H1 (cell line): ENCODE data around the gene KCNK15. TPM values are rescaled to one million over a fixed set of nuclear protein-coding genes. Genes with fewer than 3 reads are reported as not detected.

Experiments used
- CTCF ChIA-PET: fragments of 300-600 bp; sonication (Branson Sonifier 250); formaldehyde crosslinking; loops from one replicate; lab custom pipeline; 2021; ENCODE audit not compliant: partially characterized antibody; lab: Charles Lee
- POLR2A ChIA-PET: fragments of 300-600 bp; sonication (Branson Sonifier 250); formaldehyde crosslinking; loops from one replicate; lab custom pipeline; 2021; ENCODE audit warnings: inconsistent platforms; ENCODE audit not compliant: partially characterized antibody; lab: Charles Lee
- DNase-seq, 2 experiments: peaks; one replicate each; pipeline versions ENCODE4 v3.0.0 to v3.0.0-alpha.2; 2010 to 2022; ENCODE audit warnings: low spot score in 2 of 2, low read depth in 1 of 2, mixed read lengths in 1 of 2
- FAIRE-seq: peaks from 2 replicates; lab custom pipeline; 2011; peaks lifted over from hg19 to GRCh38; lab: Jason Lieb, UNC
- H2AFZ ChIP-seq: 2 replicates; pipeline ENCODE4 v1.8.1; 2012; ENCODE audit warnings: low read length, inconsistent platforms
- H2AK5ac ChIP-seq: 2 replicates; pipeline ENCODE4 v1.6.1; 2013; ENCODE audit warnings: low read depth, low read length
- H2BK120ac ChIP-seq: replicated peaks from 2 replicates; pipeline ENCODE3; 2013; ENCODE audit warnings: low read depth, low read length, inconsistent platforms
- H2BK12ac ChIP-seq: 2 replicates; pipeline ENCODE4 v1.6.1; 2013; ENCODE audit warnings: low read depth, low read length
- H2BK15ac ChIP-seq: 2 replicates; pipeline ENCODE4 v1.6.1; 2013; ENCODE audit warnings: low read length
- H2BK20ac ChIP-seq: 2 replicates; pipeline ENCODE4 v1.6.1; 2013; ENCODE audit warnings: low read length
- H2BK5ac ChIP-seq: 2 replicates; pipeline ENCODE4 v1.6.1; 2013; ENCODE audit warnings: low read depth, low read length
- H3K14ac ChIP-seq: 2 replicates; pipeline ENCODE4 v1.6.1; 2013; ENCODE audit warnings: inconsistent platforms; ENCODE audit not compliant: insufficient read length
- H3K18ac ChIP-seq: 2 replicates; pipeline ENCODE4 v1.6.1; 2013; ENCODE audit warnings: low read length; ENCODE audit errors: extremely low read depth
- H3K23ac ChIP-seq: 2 replicates; pipeline ENCODE4 v1.6.1; 2013; ENCODE audit warnings: inconsistent platforms; ENCODE audit not compliant: insufficient read length
- H3K23me2 ChIP-seq: 2 replicates; pipeline ENCODE4 v1.6.1; 2013; ENCODE audit warnings: low read depth, low read length
- H3K27ac ChIP-seq: 2 replicates; pipeline ENCODE4 v1.6.1; 2011; ENCODE audit warnings: low read depth, low read length, inconsistent platforms
- H3K27me3 ChIP-seq, 4 experiments: replicated peaks in 1 of 4; 1 replicate in 1 of 4; 2 replicates in 3 of 4; pipeline versions ENCODE4 v1.6.1 to v1.8.1; 2011 to 2013; ENCODE audit warnings: low read length in 3 of 4, mild to moderate bottlenecking in 3 of 4, inconsistent platforms in 2 of 4, mixed read lengths in 2 of 4, moderate library complexity in 1 of 4; ENCODE audit not compliant: control insufficient read depth in 3 of 4, insufficient read depth in 3 of 4; ENCODE audit errors: extremely low read depth in 1 of 4
- H3K36me3 ChIP-seq, 4 experiments: 2 replicates each; pipeline versions ENCODE4 v1.6.1 to v1.8.1; 2011 to 2013; ENCODE audit warnings: mild to moderate bottlenecking in 4 of 4, low read length in 3 of 4, moderate library complexity in 2 of 4, control low read depth in 1 of 4, inconsistent platforms in 1 of 4; ENCODE audit not compliant: insufficient read depth in 4 of 4, control insufficient read depth in 2 of 4
- H3K4ac ChIP-seq: replicated peaks from 2 replicates; pipeline ENCODE3; 2013; ENCODE audit warnings: low read length, low read depth, mixed read lengths, inconsistent platforms; ENCODE audit not compliant: insufficient read length
- H3K4me1 ChIP-seq, 4 experiments: replicated peaks in 1 of 4; 1 replicate in 1 of 4; 2 replicates in 3 of 4; pipeline versions ENCODE4 v1.6.1 to v1.8.1; 2011 to 2013; ENCODE audit warnings: low read length in 3 of 4, inconsistent platforms in 2 of 4, mixed read lengths in 1 of 4; ENCODE audit not compliant: insufficient read depth in 4 of 4, control insufficient read depth in 3 of 4
- H3K4me2 ChIP-seq, 2 experiments: 2 replicates each; pipeline versions ENCODE4 v1.6.1 to v1.8.1; 2011 to 2013; ENCODE audit warnings: low read depth in 2 of 2, low read length in 2 of 2, control low read depth in 1 of 2, inconsistent platforms in 1 of 2, mild to moderate bottlenecking in 1 of 2; ENCODE audit not compliant: insufficient read depth in 1 of 2
- H3K4me3 ChIP-seq, 4 experiments: fragments of 200-600, 300-600 bp in 1 of 4; sonication (generic), shearing (Covaris generic), sonication (Bioruptor Twin) in 1 of 4; 2 replicates each; pipeline versions ENCODE4 v1.5.1 to v1.8.1; 2011 to 2016; ENCODE audit warnings: low read length in 4 of 4, low read depth in 3 of 4, control low read depth in 2 of 4, inconsistent platforms in 2 of 4, mild to moderate bottlenecking in 2 of 4, mixed read lengths in 1 of 4, moderate library complexity in 1 of 4; ENCODE audit not compliant: insufficient read depth in 2 of 4; ENCODE audit errors: extremely low read depth in 1 of 4
- H3K56ac ChIP-seq: replicated peaks from 2 replicates; pipeline ENCODE3; 2013; ENCODE audit warnings: low read depth, mild to moderate bottlenecking, mixed read lengths, low read length, inconsistent platforms; ENCODE audit not compliant: insufficient read length
- H3K79me1 ChIP-seq: 2 replicates; pipeline ENCODE4 v1.6.1; 2013; ENCODE audit warnings: low read depth, low read length, control low read depth
- H3K79me2 ChIP-seq, 2 experiments: 2 replicates each; pipeline versions ENCODE4 v1.6.1 to v1.8.1; 2012 to 2013; ENCODE audit warnings: low read length in 2 of 2, mild to moderate bottlenecking in 2 of 2, inconsistent platforms in 1 of 2; ENCODE audit not compliant: insufficient read depth in 2 of 2, control insufficient read depth in 1 of 2
- H3K9ac ChIP-seq, 4 experiments: replicated peaks in 1 of 4; 1 replicate in 1 of 4; 2 replicates in 3 of 4; pipeline versions ENCODE4 v1.6.1 to v1.8.1; 2011 to 2013; ENCODE audit warnings: low read depth in 3 of 4, low read length in 3 of 4, control low read depth in 2 of 4, mild to moderate bottlenecking in 2 of 4, moderate library complexity in 2 of 4, inconsistent platforms in 1 of 4; ENCODE audit errors: extremely low read depth in 1 of 4
- H3K9me3 ChIP-seq, 2 experiments: 2 replicates each; pipeline versions ENCODE4 v1.6.1 to v1.8.1; 2012 to 2013; ENCODE audit warnings: mild to moderate bottlenecking in 2 of 2, moderate library complexity in 2 of 2, control low read depth in 1 of 2, inconsistent platforms in 1 of 2, low read depth in 1 of 2, low read length in 1 of 2, mixed read lengths in 1 of 2; ENCODE audit not compliant: insufficient read depth in 2 of 2
- H4K20me1 ChIP-seq, 2 experiments: replicated peaks in 1 of 2; 2 replicates each; pipeline versions ENCODE3 to v1.8.1; 2011 to 2013; ENCODE audit warnings: inconsistent platforms in 2 of 2, low read length in 2 of 2, mild to moderate bottlenecking in 1 of 2; ENCODE audit not compliant: insufficient read depth in 2 of 2, control insufficient read depth in 1 of 2
- H4K5ac ChIP-seq: 2 replicates; pipeline ENCODE4 v1.6.1; 2013; ENCODE audit warnings: low read length, low read depth, mixed read lengths, inconsistent platforms; ENCODE audit not compliant: insufficient read length
- H4K8ac ChIP-seq: 2 replicates; pipeline ENCODE4 v1.8.0; 2013; ENCODE audit warnings: mild to moderate bottlenecking, moderate library complexity, low read length, inconsistent platforms; ENCODE audit not compliant: insufficient read depth; ENCODE audit errors: extremely low read depth
- H4K91ac ChIP-seq: replicated peaks from 2 replicates; pipeline ENCODE3; 2013; ENCODE audit warnings: low read length, mixed read lengths, inconsistent platforms; ENCODE audit not compliant: insufficient read length
- CEBPB ChIP-seq: IDR thresholded peaks from 2 replicates; pipeline ENCODE4 v1.6.1; 2012; ENCODE audit warnings: low read depth, low read length
- NRF1 ChIP-seq: IDR thresholded peaks from 2 replicates; pipeline ENCODE4 v1.6.1; 2011; ENCODE audit warnings: mild to moderate bottlenecking, low read depth, low read length, improper control_type of control experiment
- WGBS, 2 experiments: shearing (Covaris generic) in 1 of 2; methylation state at CpG; one replicate each; pipeline versions ENCODE4 v1.1.6 to v1.1.7; 2013 to 2015; ENCODE audit warnings: low lambda C conversion rate in 2 of 2, mixed read lengths in 2 of 2, inconsistent platforms in 1 of 2, low coverage in 1 of 2, missing lambda C conversion rate in 1 of 2; ENCODE audit not compliant: insufficient replicate concordance in 2 of 2, insufficient coverage in 1 of 2, insufficient read length in 1 of 2; ENCODE audit errors: extremely low coverage in 1 of 2, missing lambda C conversion rate in 1 of 2; 5-methylcytosine and 5-hydroxymethylcytosine counted together
- polyA plus RNA-seq, 7 experiments: library from polyadenylated mRNA; depleted of rRNA in 3 of 7; stranded (reverse) in 5 of 7; unstranded in 2 of 7; fragments of >200 nt in 5 of 7; fragments of 200-250 nt in 2 of 7; gene quantifications; 1 replicate in 5 of 7; 2 replicates in 1 of 7; 4 replicates in 1 of 7; pipeline versions ENCODE4 v1.2.1 to v1.2.3, GENCODE V29; 2011 to 2013; ENCODE audit warnings: missing spikeins in 2 of 7, mixed read lengths in 2 of 7
- total RNA-seq: library from RNA; stranded (reverse); fragmentation: NEBNext Ultra II Directional; extraction: Animal tissue kit (Norgen Biotek cat#: 25700); gene quantifications from 2 replicates; pipeline ENCODE4 v1.2.1, GENCODE V29; 2021

KCNK15 gene
- total and polyA plus RNA-seq, 2 of the 8 experiments (the other 6 are each of a cell fraction or from before 2014, with no cell fraction given) = 0.24 to 0.33 TPM

DNA sequence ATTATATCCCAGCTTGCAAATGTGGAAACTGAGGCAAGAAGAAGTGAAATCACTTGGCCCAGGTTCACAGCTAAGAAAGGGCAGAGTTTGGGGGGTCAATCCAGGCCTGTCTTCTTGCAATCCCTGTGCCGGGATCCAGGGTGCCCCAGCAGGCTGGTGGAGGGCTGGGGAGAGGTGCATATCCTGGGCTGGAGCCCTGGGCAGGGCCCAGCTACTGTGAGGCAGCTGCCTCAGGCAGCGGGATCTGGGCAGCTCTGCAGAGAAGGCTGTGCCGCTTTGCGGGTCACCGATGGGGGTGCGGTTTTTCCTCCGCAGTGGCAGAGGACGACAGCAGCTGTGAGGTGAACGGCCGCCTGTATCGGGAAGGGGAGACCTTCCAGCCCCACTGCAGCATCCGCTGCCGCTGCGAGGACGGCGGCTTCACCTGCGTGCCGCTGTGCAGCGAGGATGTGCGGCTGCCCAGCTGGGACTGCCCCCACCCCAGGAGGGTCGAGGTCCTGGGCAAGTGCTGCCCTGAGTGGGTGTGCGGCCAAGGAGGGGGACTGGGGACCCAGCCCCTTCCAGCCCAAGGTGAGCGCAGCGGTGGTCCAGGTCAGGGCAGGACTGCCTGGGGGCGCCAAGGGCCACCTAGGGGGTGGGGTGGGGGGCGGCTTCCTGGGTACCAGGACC, 21.1 kb upstream of the KCNK15 start:
- Histone ChIP-seq H4K20me1 (no peaks in the 10 kb centered on the region), H3K23ac (no peak overlapping the region), H4K8ac (no peak overlapping the region; the same call in 1 of the 2 replicates), H3K14ac (no peak overlapping the region), H4K91ac (no peak overlapping the region), H3K36me3 (no peaks in the 10 kb centered on the region), H3K79me1 (no peaks in the 10 kb centered on the region), H3K4me2 (no peak overlapping the region), H2BK5ac (no peak overlapping the region), H2BK120ac (no peak overlapping the region), H3K9ac (no peak overlapping the region), H3K27me3 (no peaks in the 10 kb centered on the region), H3K56ac (no peak overlapping the region), H2AFZ (no peak overlapping the region), H3K4me1 (peaks cover 7 to 15% (median 11%) of the 10 kb centered on the region in 4 experiments), H3K9me3 (no peaks in the 10 kb centered on the region), H2BK20ac (no peak overlapping the region), H2BK15ac (no peak overlapping the region), H3K4ac (no peak overlapping the region), H4K5ac (no peak overlapping the region), H2AK5ac (no peak overlapping the region), H2BK12ac (no peak overlapping the region), H3K4me3 (no peak overlapping the region), H3K18ac (no peak overlapping the region), H3K23me2 (no peaks in the 10 kb centered on the region), H3K27ac (no peak overlapping the region), H3K79me2 (no peaks in the 10 kb centered on the region)
- WGBS, 2 experiments = 91% methylated on average over 17 of the region's 26 CpGs; no CpG with 5 or more reads in 1 of the 2 experiments
- ChIA-PET POLR2A (interaction anchor here (0.6 kb wide), 1 partner anchor 114 kb away, joined by 3 read pairs; no protein-coding TSS in a partner anchor), CTCF (interaction anchor here (0.6 to 20.4 kb wide), 7 partner anchors 9 to 40 kb away, joined by 3 to 180 read pairs (median 3); no protein-coding TSS in a partner anchor)
- FAIRE-seq (no peak), DNase-seq (no peak)
- TF ChIP-seq CEBPB (no peak), NRF1 (no peak)
